ENCODE results near the gene BTBD9.

BTBD9 gene

DNA sequence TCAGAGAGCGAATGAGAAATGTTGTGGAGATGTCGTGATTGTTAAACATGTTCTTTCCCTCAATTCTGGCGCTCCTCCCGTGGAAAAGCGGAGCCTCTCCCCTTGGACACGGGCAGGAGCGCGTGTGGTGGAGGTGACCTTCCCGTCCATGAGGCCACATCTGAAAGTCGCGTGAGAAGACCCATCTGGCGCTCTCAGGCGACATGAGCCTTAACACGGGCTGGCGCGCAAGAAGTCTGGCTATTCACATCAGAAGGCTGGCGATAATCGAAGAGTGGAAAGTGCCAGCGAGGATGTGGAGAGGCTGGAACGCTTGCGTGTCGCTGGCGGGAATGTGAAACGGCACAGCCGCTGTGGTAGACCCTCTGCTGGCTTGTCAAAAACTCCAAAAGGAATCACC lies 478.9 kb downstream of the BTBD9 start:
- no peak for DNase-seq (ENCODE audit: low read depth)

DNA sequence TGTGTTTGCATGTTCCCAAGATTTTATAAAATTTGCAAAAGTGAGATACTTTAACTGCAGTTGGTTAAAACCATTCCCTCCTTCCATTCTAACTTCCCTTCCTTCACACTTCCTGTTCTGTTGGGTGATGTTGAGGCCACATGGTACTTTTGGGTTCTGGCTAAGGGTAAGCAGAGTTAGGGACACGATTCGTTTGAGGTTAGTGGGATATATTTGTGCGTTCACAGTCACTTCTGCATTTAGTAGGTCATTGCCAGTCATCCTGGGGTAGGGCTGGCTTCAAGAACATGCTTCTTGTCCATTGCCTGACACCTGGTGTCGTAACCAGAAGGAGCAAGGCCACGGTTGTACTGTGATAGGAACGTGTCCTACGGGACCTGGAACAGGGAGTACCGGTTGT lies 480.1 kb downstream of the BTBD9 start:
- DNase-seq (ENCODE audit: low read depth) = no peak

DNA sequence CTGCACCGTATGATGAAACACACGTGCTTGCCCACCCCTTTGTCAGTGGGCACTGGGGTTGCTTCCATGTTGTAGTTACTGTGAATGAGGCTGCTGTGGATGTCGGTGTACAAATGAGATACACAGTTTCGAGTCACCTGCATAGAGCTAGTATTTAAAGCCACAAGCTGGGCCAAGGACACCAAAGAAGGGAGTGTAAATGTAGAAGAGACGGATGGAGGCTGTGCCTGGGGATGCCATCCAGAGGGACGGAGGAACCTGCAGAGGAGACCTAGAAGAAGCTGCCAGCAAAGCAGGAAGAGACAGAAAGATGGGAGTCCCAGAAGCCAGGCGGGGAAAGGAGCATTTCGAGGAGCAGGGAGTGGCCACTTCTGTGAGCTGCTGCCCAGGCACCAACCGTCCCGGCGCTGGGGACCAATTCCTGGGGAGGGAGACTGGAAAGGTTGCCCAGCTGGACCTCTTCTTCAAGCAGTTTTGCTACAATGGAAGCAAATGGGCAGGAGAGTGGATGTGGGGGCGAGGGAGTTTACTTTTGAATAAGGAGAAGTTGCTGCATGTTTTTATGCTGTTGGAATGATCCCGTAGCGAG lies 480.9 kb downstream of the BTBD9 start:
- DNase-seq (ENCODE audit: low read depth) = no peak

DNA sequence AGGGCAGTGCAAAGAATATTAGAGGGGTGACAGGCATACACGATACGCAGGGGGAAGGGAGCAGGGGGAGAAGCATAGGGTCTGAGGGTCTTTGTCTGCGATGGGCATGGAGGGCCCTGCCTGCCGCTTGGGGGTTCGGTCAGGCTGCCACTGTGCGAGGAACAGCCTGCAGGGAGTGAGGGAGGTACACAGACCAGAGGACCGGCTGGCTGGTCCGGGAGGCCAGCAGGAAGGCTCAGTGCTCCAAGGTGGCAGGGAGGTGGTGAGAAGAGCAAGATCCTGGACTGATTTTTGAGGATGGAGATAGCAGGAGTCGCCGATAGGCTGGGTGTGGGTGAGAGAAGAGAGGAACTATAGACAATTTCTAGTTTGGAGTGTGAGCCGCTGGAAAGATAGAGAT lies 481.8 kb downstream of the BTBD9 start:
- no peak for DNase-seq (ENCODE audit: low read depth)

DNA sequence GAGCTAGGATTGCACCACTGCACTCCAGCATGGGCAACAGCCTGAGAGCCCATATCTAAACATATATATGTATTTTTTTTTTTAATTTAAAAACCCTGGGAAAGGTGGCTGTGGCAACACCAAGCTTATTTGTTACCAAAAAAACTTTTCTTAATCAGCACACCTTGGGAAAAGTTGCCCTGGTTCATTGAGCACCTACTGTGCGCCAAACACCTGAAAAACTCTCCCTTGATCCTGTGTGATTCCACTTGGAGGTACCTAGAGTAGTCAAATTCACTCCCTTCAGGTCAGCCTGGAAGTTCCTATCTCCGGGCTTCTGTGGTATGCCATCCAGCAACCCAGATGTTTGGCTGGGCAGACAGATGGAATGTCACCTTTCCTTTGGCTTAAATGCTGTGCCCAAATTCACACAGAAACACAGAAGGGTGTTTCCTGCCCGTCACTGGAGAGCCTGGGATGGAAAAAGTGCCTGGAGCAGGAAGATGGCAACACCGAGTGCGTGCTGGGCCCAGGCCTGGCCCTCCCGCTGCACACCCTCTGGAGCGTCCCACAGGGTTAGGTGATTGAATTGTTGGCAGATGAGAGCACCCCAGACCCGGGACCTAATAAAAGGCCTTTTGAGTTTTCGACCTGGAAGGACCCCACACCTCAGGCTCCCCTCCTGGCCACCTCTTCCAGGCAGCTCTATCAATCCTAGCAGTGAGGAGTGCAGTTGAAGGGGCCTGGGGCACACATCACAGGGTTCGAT lies 482.7 kb downstream of the BTBD9 start:
- DNase-seq (ENCODE audit: low read depth) = no peak

DNA sequence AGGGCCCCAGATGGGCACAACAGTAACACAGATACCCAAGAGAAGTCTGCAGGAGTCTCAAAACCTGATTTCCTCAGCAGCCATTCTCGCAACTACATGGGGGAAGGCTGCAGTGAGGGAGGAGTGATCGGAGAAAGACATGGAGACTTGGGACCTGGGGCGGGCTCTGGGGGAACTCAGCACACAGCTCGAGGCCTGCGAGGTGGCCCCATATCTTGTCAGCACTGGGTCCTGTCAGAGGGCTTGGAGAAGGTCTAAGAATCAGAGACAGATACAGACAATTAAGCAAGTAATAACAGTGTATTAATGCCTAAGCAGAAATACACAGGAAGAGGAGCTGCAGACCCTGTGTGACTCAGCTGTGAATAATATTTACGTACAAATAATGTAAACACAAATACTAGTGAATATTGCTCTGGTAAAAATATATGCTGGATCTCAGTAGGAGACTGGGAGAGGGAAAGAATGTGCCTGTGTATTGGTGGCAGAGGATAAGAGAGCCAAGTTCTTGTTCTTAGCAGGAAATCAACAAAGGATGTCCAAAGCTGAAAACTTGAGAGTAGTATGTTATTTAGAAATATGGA lies 484.0 kb downstream of the BTBD9 start:
- no peak for DNase-seq (ENCODE audit: low read depth)

DNA sequence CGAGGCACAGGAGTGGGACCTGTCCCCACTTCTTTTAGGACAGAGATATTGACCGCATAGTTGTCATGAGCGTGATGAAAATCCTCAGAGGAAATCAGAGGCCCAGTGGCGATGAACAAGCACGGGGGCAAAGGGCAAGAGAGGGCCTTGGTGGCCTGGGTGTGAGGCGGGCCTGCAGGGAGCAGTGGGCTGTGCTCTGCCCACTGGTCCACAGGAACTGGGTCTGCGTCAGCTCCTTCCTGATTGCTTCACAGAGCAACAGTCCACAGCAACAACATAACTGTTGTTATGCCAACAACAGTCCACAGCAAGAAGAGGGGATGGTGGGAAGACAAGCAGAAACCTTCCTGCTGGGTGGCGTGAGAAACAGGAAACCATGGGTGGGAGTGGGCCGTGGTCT lies 484.6 kb downstream of the BTBD9 start:
- no peak for DNase-seq (ENCODE audit: low read depth)

DNA sequence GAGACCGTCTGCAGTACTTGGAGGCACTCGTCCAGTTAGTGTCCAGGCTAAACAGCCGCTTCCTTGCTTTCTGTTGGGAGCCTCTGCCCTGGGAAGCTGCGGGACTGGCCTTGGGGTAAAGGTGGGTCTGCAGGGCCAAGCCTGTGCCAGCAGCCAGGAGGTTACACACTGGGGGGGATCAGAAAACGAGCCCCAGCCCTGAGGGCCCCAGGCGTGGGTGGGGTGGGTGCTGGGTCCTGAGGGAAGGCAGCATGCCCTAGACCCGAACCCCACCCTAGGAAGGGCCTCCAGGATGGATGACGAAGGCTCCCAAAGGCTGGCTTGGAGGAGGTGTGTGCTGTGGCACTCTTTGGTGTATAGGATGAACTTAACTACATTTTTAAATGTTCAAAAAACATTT lies 485.0 kb downstream of the BTBD9 start:
- DNase-seq (ENCODE audit: low read depth) = no peak

DNA sequence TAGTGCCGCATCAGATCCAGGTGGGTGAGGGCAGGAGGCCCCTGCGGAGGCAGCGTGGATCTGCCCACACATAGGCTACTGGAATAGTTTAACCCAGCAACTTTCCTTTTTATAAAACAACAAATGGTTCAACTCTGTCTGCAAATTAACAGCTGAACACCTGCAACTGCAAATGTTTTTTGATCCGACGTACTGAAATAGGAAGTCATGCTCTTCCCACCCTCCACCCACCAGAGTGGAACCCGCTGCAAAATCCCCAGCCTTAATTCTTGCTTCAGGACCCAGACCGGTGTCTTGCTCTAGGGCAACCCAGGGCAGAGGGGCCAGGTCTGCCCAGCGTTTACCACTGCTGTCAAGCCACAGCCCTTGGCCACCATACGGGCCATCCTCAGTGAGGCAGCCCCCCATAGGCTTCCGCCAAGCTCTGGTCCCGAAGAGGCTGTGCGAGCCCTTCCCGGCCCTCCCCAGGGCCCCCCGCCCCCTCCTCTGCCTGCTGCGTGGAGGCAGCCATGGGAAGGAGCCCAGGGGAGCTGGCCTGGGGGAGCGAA lies 485.9 kb downstream of the BTBD9 start:
- DNase-seq (ENCODE audit: low read depth) = no peak

DNA sequence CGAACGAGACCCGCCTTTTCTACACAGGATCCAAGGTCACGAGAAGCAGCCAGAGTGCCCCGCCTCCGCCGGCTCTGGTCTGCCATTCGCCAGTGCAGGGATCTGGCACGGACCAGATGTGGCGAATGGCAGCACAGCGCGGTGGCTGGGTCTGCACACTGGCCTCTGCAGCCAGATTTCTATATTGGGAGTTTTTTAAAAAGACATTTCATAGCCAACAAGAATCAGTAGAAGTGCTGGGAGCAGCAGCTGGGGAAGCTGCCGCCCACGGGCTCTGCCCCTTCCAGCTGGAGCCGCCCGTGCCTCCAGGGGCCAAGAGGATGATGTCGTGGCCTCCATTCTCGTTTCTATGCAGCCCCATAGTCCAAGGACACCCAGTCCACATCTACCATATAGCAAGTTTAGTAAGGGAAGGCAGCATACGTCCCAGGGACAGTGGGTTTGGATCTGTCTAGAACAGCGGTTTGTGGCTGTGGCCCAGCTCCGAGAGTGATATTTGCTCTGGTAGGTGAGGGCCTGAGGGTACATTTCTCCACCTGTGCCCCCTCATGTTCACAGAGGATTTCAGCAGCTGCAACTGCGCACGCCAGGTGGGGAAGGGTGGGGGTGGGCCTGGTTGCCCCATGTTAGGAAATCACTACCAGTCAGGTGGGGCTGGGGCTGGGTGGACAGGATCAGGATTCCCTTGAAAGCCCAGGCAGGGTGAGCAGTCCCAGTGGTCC lies 486.5 kb downstream of the BTBD9 start:
- no peak for DNase-seq (ENCODE audit: low read depth)

DNA sequence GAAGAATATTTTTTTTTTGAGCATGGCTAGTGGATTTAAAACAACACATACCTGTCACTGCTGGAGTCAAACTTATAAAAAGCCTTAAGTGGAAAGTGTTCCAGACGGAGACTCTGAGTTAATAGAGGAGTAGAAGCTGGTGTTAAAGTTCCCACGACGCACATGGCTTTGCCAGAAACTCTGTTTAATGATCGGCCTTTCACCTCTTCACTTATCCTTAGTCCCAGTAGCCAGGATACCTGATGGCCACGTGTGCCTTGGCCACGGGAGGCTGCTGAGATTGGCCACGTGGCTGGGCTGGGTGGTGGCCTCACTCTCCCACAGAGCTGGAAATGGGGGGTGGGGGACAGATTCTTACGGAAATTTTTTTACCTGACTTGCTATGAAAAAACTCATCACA lies 487.1 kb downstream of the BTBD9 start:
- no peak for DNase-seq (ENCODE audit: low read depth)

DNA sequence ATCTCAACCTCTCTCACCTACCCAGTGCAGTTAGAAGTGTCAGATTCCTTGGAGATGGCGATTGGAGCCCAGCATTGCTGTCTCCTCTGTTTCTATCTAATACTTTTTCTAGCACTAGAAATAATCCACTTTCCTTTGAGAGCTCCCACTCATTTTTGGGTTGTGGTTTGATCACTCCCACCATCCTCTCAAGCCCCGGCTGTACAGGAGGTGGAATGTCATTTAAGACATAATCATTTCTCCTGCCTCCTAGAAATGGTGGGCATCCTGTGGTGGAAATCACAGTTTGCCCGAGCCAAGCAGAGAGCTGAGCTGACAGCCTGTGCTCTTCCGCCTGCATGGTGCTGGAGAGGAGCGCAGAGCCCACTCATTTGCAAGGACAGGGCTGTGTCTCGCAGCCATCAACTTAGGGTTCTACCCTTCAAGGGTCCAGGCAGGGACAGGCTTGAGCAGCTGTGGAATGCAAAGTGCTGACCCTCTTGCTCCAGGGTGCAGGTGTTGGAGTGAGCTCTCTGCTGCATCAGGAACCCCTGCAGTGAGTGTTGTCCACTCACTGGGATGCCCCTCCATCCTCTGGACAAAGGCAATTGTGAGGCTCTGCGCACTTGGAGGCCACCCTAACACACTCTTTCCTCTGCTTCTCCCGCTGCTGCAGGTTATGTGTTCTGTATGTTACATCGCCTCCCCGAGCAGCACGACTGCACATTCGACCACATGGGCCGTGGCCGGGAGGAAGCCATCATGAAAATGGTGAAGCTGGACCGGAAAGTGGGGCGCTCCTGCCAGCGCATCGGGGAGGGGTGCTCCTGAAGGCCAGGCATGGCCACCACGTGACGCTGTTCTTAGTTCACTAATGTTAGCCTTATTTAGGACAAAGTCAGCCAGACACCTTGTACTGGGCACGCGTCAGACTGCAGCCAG lies 487.9 kb downstream of the BTBD9 start:
- DNase-seq (ENCODE audit: low read depth) = no peak

DNA sequence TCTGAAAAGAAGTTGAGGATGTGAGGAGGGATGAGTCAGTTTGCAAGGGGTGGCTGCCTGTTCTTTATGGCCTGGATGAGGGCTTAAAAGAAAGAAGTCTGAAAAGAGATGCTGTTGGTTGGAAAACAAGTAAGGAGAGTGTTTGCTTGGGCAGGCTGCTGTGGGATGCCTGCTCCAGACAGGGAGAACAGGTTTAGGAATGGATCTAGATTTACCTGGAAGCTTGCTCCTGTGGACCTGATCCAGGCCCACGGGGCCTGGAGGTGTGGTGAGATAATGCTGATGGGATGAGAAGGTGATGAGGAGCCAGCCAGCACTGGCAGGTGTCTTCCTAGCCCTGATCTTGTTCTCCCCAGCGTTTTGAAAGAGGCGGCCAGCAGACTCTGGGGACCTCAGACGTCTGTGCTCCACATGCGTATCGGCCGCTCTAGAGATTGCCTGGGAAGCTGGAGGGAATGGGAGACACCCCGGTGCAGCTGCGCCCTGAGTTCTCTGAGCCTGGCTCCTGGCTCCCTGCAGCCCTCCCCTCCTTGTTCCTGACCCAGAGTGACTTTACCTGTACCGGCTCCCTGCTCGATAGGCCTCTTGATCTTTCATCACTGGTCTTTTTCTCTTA lies 488.9 kb downstream of the BTBD9 start:
- DNase-seq (ENCODE audit: low read depth) = no peak

DNA sequence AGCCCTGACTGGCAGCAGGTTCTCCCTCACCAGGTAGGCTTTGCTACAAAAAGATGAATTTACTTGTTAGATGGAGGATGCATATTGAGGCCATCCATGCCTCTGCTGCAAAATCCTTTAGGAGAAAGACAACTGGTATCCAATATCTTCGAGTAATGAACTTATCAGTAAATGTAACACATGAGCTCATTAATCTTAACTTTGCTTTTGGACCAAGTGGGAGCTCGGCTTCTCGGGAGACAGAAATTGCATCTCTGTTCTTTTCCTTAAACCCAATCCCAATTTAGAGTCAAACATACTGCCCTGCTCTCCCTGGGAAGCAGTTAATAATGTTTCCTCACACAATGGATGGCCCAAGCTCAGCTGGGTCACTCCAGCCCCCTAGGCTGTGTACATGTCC lies 489.7 kb downstream of the BTBD9 start:
- DNase-seq (ENCODE audit: low read depth) = no peak

DNA sequence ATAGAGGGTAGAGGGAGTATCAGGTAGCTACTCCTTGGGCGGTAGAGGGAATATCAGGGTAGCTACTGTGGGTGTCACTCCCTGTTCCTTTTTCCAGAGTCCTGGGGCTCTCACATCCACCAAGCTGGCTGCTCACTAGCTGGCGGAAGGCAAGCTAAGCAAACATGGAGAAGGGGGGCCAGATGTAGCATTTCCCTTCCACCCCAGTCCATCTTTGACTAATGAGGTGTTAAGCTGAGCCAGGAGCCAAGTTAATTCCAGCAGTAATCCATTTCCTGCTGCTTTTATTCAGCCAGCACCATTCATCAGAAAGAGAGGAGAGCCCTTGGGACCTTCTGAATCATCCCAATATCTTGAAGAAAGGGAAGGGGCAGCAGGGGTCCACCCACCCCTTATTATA lies 490.2 kb downstream of the BTBD9 start:
- DNase-seq (ENCODE audit: low read depth) = no peak

DNA sequence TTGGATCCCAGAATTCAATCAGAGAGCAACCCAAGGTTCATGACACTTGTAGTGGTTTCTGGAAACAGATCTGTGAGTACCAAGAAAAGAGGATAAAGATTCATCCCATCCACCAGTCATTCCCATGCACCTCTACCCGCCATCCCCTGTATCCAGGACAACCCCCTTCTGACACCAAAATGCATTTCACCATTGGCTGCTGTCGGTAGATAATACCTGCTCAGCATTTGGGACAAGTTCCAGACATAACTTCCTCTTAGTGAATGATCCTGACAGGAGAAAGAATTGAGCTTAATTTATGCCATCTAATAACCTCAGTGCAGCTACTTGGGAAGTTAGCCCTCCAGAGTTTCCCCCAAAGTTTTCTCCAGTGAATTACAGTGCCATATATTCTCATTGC lies 491.1 kb downstream of the BTBD9 start:
- DNase-seq (ENCODE audit: low read depth) = no peak

DNA sequence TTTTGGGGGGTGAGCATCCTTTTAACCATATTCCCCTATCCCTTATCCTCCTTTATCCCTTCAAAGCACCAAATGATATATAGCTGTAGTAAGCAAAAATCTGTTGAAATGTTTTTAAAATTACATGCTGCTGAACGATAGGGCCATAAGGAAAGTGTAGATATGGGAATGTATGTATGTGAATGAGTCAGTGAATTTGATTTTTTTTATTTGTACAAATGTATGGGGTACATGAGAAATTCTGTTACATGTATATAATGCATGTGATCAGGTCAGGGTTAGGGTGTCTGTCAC lies 493.0 kb downstream of the BTBD9 start:
- DNase-seq (ENCODE audit: low read depth) = no peak

DNA sequence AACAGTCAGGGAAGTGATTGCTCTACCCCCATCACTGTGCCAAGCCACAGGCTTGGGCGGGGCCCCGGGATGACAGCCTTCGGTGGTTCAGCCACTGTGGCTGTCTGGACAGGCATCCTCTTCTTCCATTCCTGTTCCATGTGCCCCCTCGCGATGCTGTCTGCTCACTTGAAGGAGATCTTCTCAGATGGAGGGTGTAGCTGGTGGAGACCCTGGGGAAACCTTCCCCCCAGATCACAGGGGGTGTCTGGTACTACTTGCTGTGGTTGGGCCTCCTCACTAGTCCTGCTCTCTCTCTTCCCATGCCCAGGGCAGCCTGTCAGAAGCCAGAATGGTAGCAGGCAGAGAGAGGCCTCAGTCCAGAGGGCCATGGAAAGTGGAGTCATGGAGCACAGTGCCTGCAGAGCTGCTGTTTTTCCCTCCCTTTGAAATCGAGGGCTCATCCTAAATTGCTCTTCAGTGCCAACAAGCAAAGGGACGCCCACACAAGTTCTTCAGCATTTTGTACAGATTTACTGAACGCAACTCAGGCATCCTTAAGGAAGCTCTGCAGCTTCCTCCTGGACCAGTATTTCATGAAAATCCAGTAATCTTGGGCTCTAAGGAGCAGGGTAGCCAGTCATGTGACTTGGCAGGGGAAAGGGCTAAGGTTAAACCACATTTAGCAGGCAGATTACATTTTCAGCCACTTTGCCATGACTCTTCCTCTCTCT lies 493.6 kb downstream of the BTBD9 start:
- DNase-seq (ENCODE audit: low read depth) = no peak

DNA sequence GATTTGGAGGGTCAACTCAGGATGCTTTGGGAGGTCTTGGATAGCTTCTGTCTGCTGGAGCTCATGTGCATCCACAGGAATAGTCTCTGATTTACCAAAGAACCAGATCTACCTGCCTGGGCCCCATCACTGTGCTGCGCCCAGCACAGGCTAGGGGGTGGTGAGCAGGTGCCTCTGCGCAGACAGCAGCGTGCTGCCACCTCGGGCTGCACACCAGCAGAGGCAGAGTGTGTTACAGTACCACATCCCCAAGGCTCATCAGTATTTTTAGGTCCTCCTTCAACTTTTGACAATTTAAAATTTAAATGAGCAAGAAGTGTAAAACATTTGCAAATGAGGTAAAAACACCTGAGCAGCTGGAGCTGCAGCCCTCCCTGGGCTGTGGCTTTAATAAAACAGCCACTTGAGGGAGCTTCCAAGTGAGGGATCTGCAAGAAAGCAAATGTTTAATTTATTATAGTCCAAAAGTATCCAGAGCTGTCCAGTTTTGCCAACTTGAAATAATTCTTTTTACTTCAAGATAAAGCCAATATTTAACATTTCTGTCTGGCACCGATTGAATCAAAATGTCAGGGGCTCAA lies 495.3 kb downstream of the BTBD9 start:
- DNase-seq (ENCODE audit: low read depth) = no peak
